ENCODE measurements around the gene LDB3. TPM values are rescaled to one million over a fixed set of nuclear protein-coding genes. Genes with fewer than 3 reads are reported as not detected.

LDB3 gene
- total and polyA plus RNA-seq, 2 experiments from 2014 or later = 0.05 to 0.11 TPM

GRCh38 chr10:86703176-86703575 lies 34.9 kb downstream of the LDB3 start:
- no peak overlapping the region for H3K4me2 ChIP-seq (ENCODE audit: unreplicated experiment)
- in situ Hi-C loops (cut with MboI) = loop anchor here (10.0 kb wide), 1 partner anchor 202 kb away; no protein-coding TSS in a partner anchor
- no peak overlapping the region for H3K27ac ChIP-seq
- H3F3A ChIP-seq (ENCODE audit: insufficient read depth) = no peaks in the 10 kb centered on the region
- no peaks in the 10 kb centered on the region for H3K79me2 ChIP-seq (ENCODE audit: insufficient read depth)
- H3K4me3 ChIP-seq = no peak overlapping the region
- H2AFZ ChIP-seq = no peak overlapping the region
- no peak for DNase-seq
- WGBS, 2 experiments (ENCODE audit: low coverage in 1 of 2, low lambda C conversion rate in 2 of 2, missing lambda C conversion rate in 2 of 2) = 88 to 92% methylated on average over 8 of the region's 8 CpGs
- no peaks in the 10 kb centered on the region for H3K36me3 ChIP-seq (ENCODE audit: low read depth)
- TF ChIP-seq EZH2phosphoT487 (IDR thresholded peaks at IDR 0.05; ENCODE audit: insufficient read depth, low read depth) (no peak), EZH2 (IDR thresholded peaks at IDR 0.05; ENCODE audit: insufficient read depth, poor library complexity, severe bottlenecking) (no peak)
- H3K27me3 ChIP-seq (replicated peaks; ENCODE audit: insufficient read depth) = no peaks in the 10 kb centered on the region
- no peaks in the 10 kb centered on the region for H3K9me2 ChIP-seq (ENCODE audit: insufficient read depth)
- H3K4me1 ChIP-seq (ENCODE audit: insufficient read depth) = no peaks in the 10 kb centered on the region
- H4K20me1 ChIP-seq (ENCODE audit: insufficient read depth) = no peaks in the 10 kb centered on the region
- H3K9ac ChIP-seq = no peak overlapping the region
- no peaks in the 10 kb centered on the region for H3K9me3 ChIP-seq (ENCODE audit: low read depth)

GRCh38 chr10:86705139-86705538 lies 36.8 kb downstream of the LDB3 start:
- in situ Hi-C loops (cut with MboI) = loop anchor here (10.0 kb wide), 1 partner anchor 200 kb away; no protein-coding TSS in a partner anchor
- DNase-seq = no peak
- TF ChIP-seq EZH2phosphoT487 (IDR thresholded peaks at IDR 0.05; ENCODE audit: insufficient read depth, low read depth) = no peak
- no peak for TF ChIP-seq EZH2 (IDR thresholded peaks at IDR 0.05; ENCODE audit: insufficient read depth, poor library complexity, severe bottlenecking)

DNA sequence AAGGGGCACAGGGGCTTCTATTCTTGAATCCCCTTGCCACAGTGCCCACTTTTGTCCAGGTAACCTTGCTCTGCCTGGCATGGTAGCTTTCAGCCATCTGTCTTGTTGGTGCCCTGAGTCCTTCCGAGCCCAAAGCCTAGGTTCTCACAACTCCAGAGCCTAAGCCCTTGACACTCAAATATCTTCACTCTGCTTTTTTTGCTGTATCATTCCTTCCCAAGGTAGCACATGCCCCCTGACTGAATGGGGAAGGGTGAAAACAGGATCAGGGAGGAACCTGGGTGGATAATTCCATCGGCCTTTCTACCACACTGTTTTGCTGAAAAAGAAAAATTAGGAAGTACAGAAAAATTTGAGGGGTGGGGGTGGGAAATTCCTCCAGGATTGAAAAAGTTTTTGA lies 37.6 kb downstream of the LDB3 start:
- Histone ChIP-seq H3K9me3 (ENCODE audit: low read depth) (no peaks in the 10 kb centered on the region), H4K20me1 (ENCODE audit: insufficient read depth) (no peaks in the 10 kb centered on the region), H3K4me3 (no peak overlapping the region), H3K4me1 (ENCODE audit: insufficient read depth) (peaks cover 6% of the 10 kb centered on the region; the same call in 1 of the 2 replicates), H3K27ac (no peak overlapping the region), H3K4me2 (ENCODE audit: unreplicated experiment) (no peak overlapping the region), H3K9ac (no peak overlapping the region), H3K79me2 (ENCODE audit: insufficient read depth) (no peaks in the 10 kb centered on the region), H3K27me3 (replicated peaks; ENCODE audit: insufficient read depth) (no peaks in the 10 kb centered on the region), H2AFZ (no peak overlapping the region), H3K9me2 (ENCODE audit: insufficient read depth) (no peaks in the 10 kb centered on the region), H3F3A (ENCODE audit: insufficient read depth) (no peaks in the 10 kb centered on the region), H3K36me3 (ENCODE audit: low read depth) (no peaks in the 10 kb centered on the region)
- 78 to 93% methylated on average over 2 of the region's 2 CpGs for WGBS, 2 experiments (ENCODE audit: low coverage in 1 of 2, low lambda C conversion rate in 2 of 2, missing lambda C conversion rate in 2 of 2)
- no peak for DNase-seq
- in situ Hi-C loops (cut with MboI) = loop anchor here (10.0 kb wide), 1 partner anchor 199 kb away; no protein-coding TSS in a partner anchor
- no peak for TF ChIP-seq EZH2phosphoT487 (IDR thresholded peaks at IDR 0.05; ENCODE audit: insufficient read depth, low read depth)
- TF ChIP-seq EZH2 (IDR thresholded peaks at IDR 0.05; ENCODE audit: insufficient read depth, poor library complexity, severe bottlenecking) = no peak

More at GRCh38 chr10:86705139-86705538, 36.8 kb downstream of the LDB3 start:
- WGBS, 2 experiments (ENCODE audit: low coverage in 1 of 2, low lambda C conversion rate in 2 of 2, missing lambda C conversion rate in 2 of 2) = 73 to 74% methylated on average over 1 of the region's 1 CpG
- Histone ChIP-seq H3K4me1 (ENCODE audit: insufficient read depth) (no peaks in the 10 kb centered on the region), H3K27me3 (replicated peaks; ENCODE audit: insufficient read depth) (no peaks in the 10 kb centered on the region), H3K36me3 (ENCODE audit: low read depth) (no peaks in the 10 kb centered on the region), H3K9me3 (ENCODE audit: low read depth) (no peaks in the 10 kb centered on the region), H2AFZ (no peak overlapping the region), H3K9ac (no peak overlapping the region), H3K27ac (no peak overlapping the region), H3F3A (ENCODE audit: insufficient read depth) (no peaks in the 10 kb centered on the region), H3K4me3 (no peak overlapping the region), H4K20me1 (ENCODE audit: insufficient read depth) (no peaks in the 10 kb centered on the region), H3K9me2 (ENCODE audit: insufficient read depth) (no peaks in the 10 kb centered on the region), H3K4me2 (ENCODE audit: unreplicated experiment) (no peak overlapping the region), H3K79me2 (ENCODE audit: insufficient read depth) (no peaks in the 10 kb centered on the region)

DNA sequence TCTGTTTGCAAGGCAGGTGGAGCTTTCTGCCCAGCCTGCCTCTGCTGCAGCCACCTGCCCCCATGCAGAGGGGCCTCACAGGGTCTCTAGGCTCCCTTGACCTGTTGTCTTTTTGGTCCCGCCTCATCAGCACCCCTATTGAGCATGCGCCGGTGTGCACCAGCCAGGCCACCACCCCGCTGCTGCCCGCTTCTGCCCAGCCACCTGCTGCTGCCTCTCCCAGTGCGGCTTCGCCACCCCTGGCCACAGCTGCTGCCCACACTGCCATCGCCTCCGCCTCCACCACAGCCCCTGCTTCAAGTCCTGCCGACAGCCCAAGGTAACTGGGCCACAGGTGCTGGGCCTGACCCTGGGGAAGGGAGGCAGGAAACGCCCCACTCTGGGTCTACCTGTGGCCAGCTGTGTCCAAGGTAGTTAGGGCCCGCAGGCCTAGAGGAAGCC lies 38.1 kb downstream of the LDB3 start:
- DNase-seq = no peak
- no peaks in the 10 kb centered on the region for H3K79me2 ChIP-seq (ENCODE audit: insufficient read depth)

More for the DNA sequence above, 38.1 kb downstream of the LDB3 start:
- Histone ChIP-seq H3K9me2 (ENCODE audit: insufficient read depth) (no peaks in the 10 kb centered on the region), H3K4me1 (ENCODE audit: insufficient read depth) (peaks cover 6% of the 10 kb centered on the region; the same call in 1 of the 2 replicates), H3K27me3 (replicated peaks; ENCODE audit: insufficient read depth) (no peaks in the 10 kb centered on the region), H3K27ac (no peak overlapping the region), H3F3A (ENCODE audit: insufficient read depth) (no peaks in the 10 kb centered on the region), H3K36me3 (ENCODE audit: low read depth) (no peaks in the 10 kb centered on the region), H2AFZ (no peak overlapping the region), H3K4me2 (ENCODE audit: unreplicated experiment) (no peak overlapping the region), H3K4me3 (no peak overlapping the region), H3K9ac (no peak overlapping the region), H3K9me3 (ENCODE audit: low read depth) (no peaks in the 10 kb centered on the region), H4K20me1 (ENCODE audit: insufficient read depth) (no peaks in the 10 kb centered on the region)
- in situ Hi-C loops (cut with MboI) = loop anchor here (10.0 kb wide), 1 partner anchor 198 kb away; no protein-coding TSS in a partner anchor
- TF ChIP-seq EZH2 (IDR thresholded peaks at IDR 0.05; ENCODE audit: insufficient read depth, poor library complexity, severe bottlenecking) (no peak), EZH2phosphoT487 (IDR thresholded peaks at IDR 0.05; ENCODE audit: insufficient read depth, low read depth) (no peak)
- 90% methylated on average over 12 of the region's 12 CpGs for WGBS, 2 experiments (ENCODE audit: low coverage in 1 of 2, low lambda C conversion rate in 2 of 2, missing lambda C conversion rate in 2 of 2)
